SHP77 (cell line): Measurements from ENCODE around the gene TRIO.

Experiments
- DNase-seq, 2 experiments: peaks; one replicate each; lab custom pipeline; 2025; lab: John Stamatoyannopoulos, UW

TRIO gene

GRCh38 chr5:14147210-14147609 is 4.1 kb downstream of the TRIO start:
- DNase-seq: peak; percentile 34 to 48

GRCh38 chr5:14148483-14148882 is 5.3 kb downstream of the TRIO start:
- DNase-seq: no peak

GRCh38 chr5:14148890-14149671 is 5.9 kb downstream of the TRIO start:
- no peak for DNase-seq

- DNase-seq: no peak
These were observed 6.6 kb downstream of the TRIO start for GRCh38 chr5:14149672-14150274.

- DNase-seq: no peak
These were observed 8.3 kb downstream of the TRIO start for GRCh38 chr5:14151416-14151815.

- DNase-seq: no peak
These were observed 10.1 kb downstream of the TRIO start for GRCh38 chr5:14153071-14153864.

GRCh38 chr5:14153932-14154731 is 11.0 kb downstream of the TRIO start:
- no peak for DNase-seq

GRCh38 chr5:14155075-14155474 is 11.9 kb downstream of the TRIO start:
- DNase-seq: no peak

- no peak for DNase-seq
These were observed 12.6 kb downstream of the TRIO start for GRCh38 chr5:14155739-14156138.

- DNase-seq: no peak
These were observed 13.1 kb downstream of the TRIO start for GRCh38 chr5:14156290-14156649.

GRCh38 chr5:14156650-14157492 is 13.7 kb downstream of the TRIO start:
- peak in 1 of 2 experiments; percentile 16 for DNase-seq

- DNase-seq: no peak
These were observed 14.3 kb downstream of the TRIO start for GRCh38 chr5:14157493-14157782.

- DNase-seq: no peak
These were observed 15.9 kb downstream of the TRIO start for GRCh38 chr5:14158890-14159666.

GRCh38 chr5:14161825-14162556 is 18.8 kb downstream of the TRIO start:
- DNase-seq: peak; percentile 47 to 74

- peak in 1 of 2 experiments; percentile 8 for DNase-seq
These were observed 21.3 kb downstream of the TRIO start for GRCh38 chr5:14164164-14165163.

GRCh38 chr5:14165375-14166106 is 22.4 kb downstream of the TRIO start:
- DNase-seq: peak in 1 of 2 experiments; percentile 32

GRCh38 chr5:14166437-14166836 is 23.3 kb downstream of the TRIO start:
- DNase-seq: no peak
